ENCODE data around the gene AP2B1.

DNA sequence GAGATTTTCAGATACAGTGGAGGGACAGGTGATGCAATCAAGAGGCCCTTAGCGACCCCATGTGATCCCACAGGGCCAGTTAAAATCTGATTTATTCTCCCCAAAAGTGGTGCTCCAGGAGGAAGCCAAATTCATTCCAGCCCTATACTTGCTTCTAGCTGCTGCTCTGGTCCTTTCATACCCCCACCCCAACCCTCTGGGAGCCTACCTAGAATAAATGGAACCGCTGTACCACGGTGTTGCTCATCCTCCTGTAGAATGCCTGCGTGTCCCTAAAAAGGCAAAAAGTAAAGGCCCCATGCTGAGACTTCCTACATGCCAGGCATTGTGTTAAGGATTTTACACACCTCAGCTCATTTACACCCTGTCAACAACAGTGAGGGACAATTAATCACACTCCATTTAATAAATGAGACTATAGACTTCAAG lies 142.3 kb downstream of the AP2B1 start:
- TF ChIP-seq POLR2AphosphoS5 (IDR thresholded peaks at IDR 0.05; ENCODE audit: low read depth, low read length) (no peak), PAX5 (IDR thresholded peaks at IDR 0.05; ENCODE audit: insufficient read depth, low read length, severe bottlenecking) (no peak), SPI1 (IDR thresholded peaks at IDR 0.05; ENCODE audit: low read depth, low read length) (no peak), POLR2A (IDR thresholded peaks at IDR 0.05; ENCODE audit: low read depth, low read length) (no peak), TAF1 (IDR thresholded peaks at IDR 0.05; ENCODE audit: low read depth, low read length) (no peak), POU2F2 (IDR thresholded peaks at IDR 0.05; ENCODE audit: low read depth, low read length) (no peak)

Measured in GM12891 (cell line).